Trophoblast cell (in vitro differentiated cells and primary cell): Measurements from ENCODE around the gene SERPINH1.
A peak's percentile ranks its signal among the peaks of the same experiment; 100 is the strongest.

ENCODE experiments used
- DNase-seq, 2 donors: peaks; one replicate each; pipeline ENCODE4 v3.0.0-alpha.2; 2016
- H2AFZ ChIP-seq: 2 replicates; pipeline ENCODE4 v1.6.1; 2013; ENCODE audit warnings: low read length, moderate library complexity, mild to moderate bottlenecking; ENCODE audit not compliant: insufficient read depth, poor library complexity
- H2AK5ac ChIP-seq: 2 replicates; pipeline ENCODE4 v1.6.1; 2013; ENCODE audit warnings: mild to moderate bottlenecking, low read length
- H2BK120ac ChIP-seq: 2 replicates; pipeline ENCODE4 v1.6.1; 2013; ENCODE audit warnings: low read length, mild to moderate bottlenecking, moderate library complexity; ENCODE audit not compliant: insufficient read depth, poor library complexity
- H2BK12ac ChIP-seq: 2 replicates; pipeline ENCODE4 v1.6.1; 2013; ENCODE audit warnings: mild to moderate bottlenecking, low read length, moderate library complexity
- H2BK5ac ChIP-seq: 2 replicates; pipeline ENCODE4 v1.6.1; 2013; ENCODE audit warnings: low read length, low read depth, moderate library complexity, mild to moderate bottlenecking; ENCODE audit not compliant: poor library complexity
- H3K14ac ChIP-seq: 2 replicates; pipeline ENCODE4 v1.6.1; 2013; ENCODE audit warnings: mild to moderate bottlenecking, low read length
- H3K18ac ChIP-seq: 2 replicates; pipeline ENCODE4 v1.6.1; 2013; ENCODE audit warnings: mild to moderate bottlenecking, low read length
- H3K23ac ChIP-seq: 2 replicates; pipeline ENCODE4 v1.6.1; 2013; ENCODE audit warnings: low read length
- H3K27ac ChIP-seq: 2 replicates; pipeline ENCODE4 v1.5.1; 2013; ENCODE audit warnings: low read depth, mild to moderate bottlenecking, inconsistent platforms, low read length, moderate library complexity
- H3K27me3 ChIP-seq: 2 replicates; pipeline ENCODE4 v1.6.1; 2013; ENCODE audit warnings: inconsistent platforms, mild to moderate bottlenecking, low read length, moderate library complexity; ENCODE audit not compliant: insufficient read depth
- H3K36me3 ChIP-seq, 2 experiments: 1 replicate in 1 of 2; 2 replicates in 1 of 2; pipeline ENCODE4 v1.6.1; 2013; ENCODE audit warnings: low read length in 2 of 2, mild to moderate bottlenecking in 2 of 2, moderate library complexity in 1 of 2; ENCODE audit not compliant: insufficient read depth in 2 of 2, control insufficient read depth in 1 of 2
- H3K4ac ChIP-seq: 2 replicates; pipeline ENCODE4 v1.6.1; 2013; ENCODE audit warnings: low read depth, mild to moderate bottlenecking, low read length, moderate library complexity
- H3K4me1 ChIP-seq, 2 experiments: 1 replicate in 1 of 2; 2 replicates in 1 of 2; pipeline ENCODE4 v1.6.1; 2013; ENCODE audit warnings: low read length in 2 of 2, mild to moderate bottlenecking in 2 of 2, moderate library complexity in 1 of 2; ENCODE audit not compliant: insufficient read depth in 2 of 2, control insufficient read depth in 1 of 2
- H3K4me2 ChIP-seq: 2 replicates; pipeline ENCODE4 v1.6.1; 2013; ENCODE audit warnings: inconsistent platforms, mild to moderate bottlenecking, low read length, moderate library complexity
- H3K4me3 ChIP-seq: 2 replicates; pipeline ENCODE4 v1.5.1; 2013; ENCODE audit warnings: mild to moderate bottlenecking, low read depth, low read length, inconsistent platforms
- H3K79me1 ChIP-seq: one replicate; pipeline ENCODE4 v1.6.1; 2013; ENCODE audit warnings: low read length
- H3K79me2 ChIP-seq: 2 replicates; pipeline ENCODE4 v1.6.1; 2013; ENCODE audit warnings: low read length, mild to moderate bottlenecking; ENCODE audit not compliant: control insufficient read depth, insufficient read depth, poor library complexity
- H3K9ac ChIP-seq: 2 replicates; pipeline ENCODE4 v1.6.1; 2013; ENCODE audit warnings: mild to moderate bottlenecking, low read length
- H3K9me3 ChIP-seq: 2 replicates; pipeline ENCODE4 v1.6.1; 2013; ENCODE audit warnings: low read depth, mild to moderate bottlenecking, control low read depth, inconsistent platforms, low read length; ENCODE audit not compliant: insufficient read depth
- H4K12ac ChIP-seq: 2 replicates; pipeline ENCODE4 v1.6.1; 2013; ENCODE audit warnings: low read depth, mild to moderate bottlenecking, low read length, moderate library complexity
- H4K8ac ChIP-seq: 2 replicates; pipeline ENCODE4 v1.6.1; 2013; ENCODE audit warnings: low read depth, mild to moderate bottlenecking, low read length, moderate library complexity
- H4K91ac ChIP-seq: one replicate; pipeline ENCODE4 v1.6.1; 2013; ENCODE audit warnings: low read depth, mild to moderate bottlenecking, low read length, moderate library complexity
- WGBS: extraction: QIAGEN DNeasy Blood & Tissue Kit; methylation state at CpG from one replicate; pipeline ENCODE4 v1.1.7; 2013; ENCODE audit warnings: missing lambda C conversion rate; ENCODE audit not compliant: insufficient read length, insufficient coverage; ENCODE audit errors: extremely low coverage; 5-methylcytosine and 5-hydroxymethylcytosine counted together

SERPINH1 gene

GRCh38 chr11:75525433-75526191, 36.4 kb upstream of the SERPINH1 start, which contains the start of gene GDPD5:
Gene GDPD5, minus strand, starts transcription at chr11:75525941. Its CDS starts 48,206 bp downstream, at chr11:75477735.
- DNase-seq, result peak; percentile 79 to 93
- Histone ChIP-seq H4K8ac (peak within 1 kb of the TSS; percentile 72), H3K36me3 (no peaks in the 10 kb centered on the region), H2AK5ac (no peak within 1 kb of the TSS), H3K9ac (peak within 1 kb of the TSS; percentile 85), H3K4me3 (peak within 1 kb of the TSS; percentile 75), H3K4me1 (peaks cover 2 to 8% of the 10 kb centered on the region in 2 experiments), H3K4ac (peak within 1 kb of the TSS; percentile 16), H4K12ac (peak within 1 kb of the TSS; percentile 17), H3K79me1 (peaks cover 7% of the 10 kb centered on the region), H3K27ac (no peak within 1 kb of the TSS), H3K14ac (peak within 1 kb of the TSS; percentile 47), H3K23ac (no peak within 1 kb of the TSS), H3K4me2 (peak within 1 kb of the TSS; percentile 98), H2BK12ac (no peak within 1 kb of the TSS), H4K91ac (peak within 1 kb of the TSS; percentile 82), H2BK120ac (peak within 1 kb of the TSS; percentile 8), H2BK5ac (peak within 1 kb of the TSS; percentile 1), H2AFZ (peak within 1 kb of the TSS; percentile 56), H3K9me3 (no peaks in the 10 kb centered on the region), H3K18ac (peak within 1 kb of the TSS; percentile 63), H3K27me3 (peaks cover 20% of the 10 kb centered on the region), H3K79me2 (peaks cover 7% of the 10 kb centered on the region)
- no CpG with 5 or more reads among the region's 99 CpGs for WGBS

GRCh38 chr11:75526192-75526541, 35.9 kb upstream of the SERPINH1 start:
- Histone ChIP-seq H3K4ac (peak overlapping the region; percentile 16), H2BK12ac (no peak overlapping the region), H3K27me3 (peaks cover 20% of the 10 kb centered on the region), H3K9me3 (no peaks in the 10 kb centered on the region), H4K12ac (peak overlapping the region; percentile 17), H3K79me2 (peaks cover 7% of the 10 kb centered on the region), H3K14ac (peak overlapping the region; percentile 47), H3K4me1 (peaks cover 2 to 8% of the 10 kb centered on the region in 2 experiments), H3K23ac (no peak overlapping the region), H4K8ac (peak overlapping the region; percentile 72), H3K79me1 (peaks cover 7% of the 10 kb centered on the region), H3K9ac (peak overlapping the region; percentile 85), H3K36me3 (no peaks in the 10 kb centered on the region), H4K91ac (peak overlapping the region; percentile 82), H3K27ac (no peak overlapping the region), H2AK5ac (no peak overlapping the region), H2BK5ac (peak overlapping the region; percentile 1), H3K4me2 (peak overlapping the region; percentile 98), H3K18ac (peak overlapping the region; percentile 63), H2BK120ac (no peak overlapping the region), H3K4me3 (peak overlapping the region; percentile 75), H2AFZ (peak overlapping the region; percentile 26)
- WGBS, result no CpG with 5 or more reads among the region's 21 CpGs
- DNase-seq, result no peak

GRCh38 chr11:75527130-75527529, 34.9 kb upstream of the SERPINH1 start:
- no peak overlapping the region for H3K4me2 ChIP-seq
- no peak overlapping the region for H2AFZ ChIP-seq
- H3K9me3 ChIP-seq, result no peaks in the 10 kb centered on the region
- WGBS, result no CpG with 5 or more reads among the region's 5 CpGs
- H2AK5ac ChIP-seq, result no peak overlapping the region
- H4K8ac ChIP-seq, result no peak overlapping the region
- H3K79me2 ChIP-seq, result peaks cover 7% of the 10 kb centered on the region
- peaks cover 7% of the 10 kb centered on the region for H3K79me1 ChIP-seq
- H2BK12ac ChIP-seq, result no peak overlapping the region
- H3K9ac ChIP-seq, result no peak overlapping the region
- no peak overlapping the region for H3K23ac ChIP-seq
- no peaks in the 10 kb centered on the region for H3K36me3 ChIP-seq
- no peak overlapping the region for H4K12ac ChIP-seq
- no peak overlapping the region for H3K14ac ChIP-seq
- no peak overlapping the region for H3K27ac ChIP-seq
- no peak overlapping the region for H3K18ac ChIP-seq
- H2BK120ac ChIP-seq, result no peak overlapping the region
- H4K91ac ChIP-seq, result no peak overlapping the region
- DNase-seq, result no peak
- no peak overlapping the region for H2BK5ac ChIP-seq
- peaks cover 2 to 8% of the 10 kb centered on the region in 2 experiments for H3K4me1 ChIP-seq
- no peak overlapping the region for H3K4ac ChIP-seq
- H3K4me3 ChIP-seq, result no peak overlapping the region
- peaks cover 20% of the 10 kb centered on the region for H3K27me3 ChIP-seq

GRCh38 chr11:75527938-75528735, 33.9 kb upstream of the SERPINH1 start:
- no CpG with 5 or more reads among the region's 10 CpGs for WGBS

More at GRCh38 chr11:75527938-75528735, 33.9 kb upstream of the SERPINH1 start:
- Histone ChIP-seq H3K23ac (no peak overlapping the region), H3K4ac (no peak overlapping the region), H3K36me3 (no peaks in the 10 kb centered on the region), H3K27me3 (peaks cover 20% of the 10 kb centered on the region), H2BK120ac (no peak overlapping the region), H3K79me1 (peaks cover 7% of the 10 kb centered on the region), H3K4me1 (peaks cover 2 to 8% of the 10 kb centered on the region in 2 experiments), H2BK12ac (no peak overlapping the region), H2AFZ (no peak overlapping the region), H4K91ac (no peak overlapping the region), H3K27ac (no peak overlapping the region), H2BK5ac (no peak overlapping the region), H3K9me3 (no peaks in the 10 kb centered on the region), H2AK5ac (no peak overlapping the region), H3K18ac (no peak overlapping the region), H4K8ac (no peak overlapping the region), H3K4me2 (no peak overlapping the region), H3K4me3 (no peak overlapping the region), H3K79me2 (peaks cover 7% of the 10 kb centered on the region), H3K14ac (no peak overlapping the region), H4K12ac (no peak overlapping the region), H3K9ac (no peak overlapping the region)
- no peak for DNase-seq
